ENCODE results near the gene CRHR1.

The CRHR1 gene

GRCh38 chr17:45790296-45790922, 6.3 kb downstream of the CRHR1 start:
- DNase-seq, result no peak

GRCh38 chr17:45791041-45791582, 7.0 kb downstream of the CRHR1 start:
- DNase-seq, result no peak

DNA sequence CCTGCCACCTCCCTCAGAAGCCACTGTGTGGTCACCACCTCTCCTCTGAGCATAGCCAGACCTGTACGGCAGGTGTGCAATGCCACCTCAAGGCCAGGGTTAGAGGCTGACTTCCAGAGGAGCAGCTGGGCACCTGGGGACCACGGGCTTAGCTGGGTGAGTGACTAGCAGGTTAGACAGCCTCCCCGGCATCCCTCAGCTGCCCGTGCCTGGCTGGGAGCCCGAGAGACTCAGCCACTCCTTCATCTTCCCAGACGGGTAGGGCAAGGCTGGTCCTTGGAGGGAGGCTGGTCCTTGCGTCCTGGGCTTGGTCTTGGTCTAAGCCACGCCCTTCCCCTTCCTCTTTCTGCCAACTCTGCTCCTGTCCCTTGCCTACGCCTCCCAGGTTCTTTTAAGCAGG, 7.8 kb downstream of the CRHR1 start:
- DNase-seq, result no peak

DNA sequence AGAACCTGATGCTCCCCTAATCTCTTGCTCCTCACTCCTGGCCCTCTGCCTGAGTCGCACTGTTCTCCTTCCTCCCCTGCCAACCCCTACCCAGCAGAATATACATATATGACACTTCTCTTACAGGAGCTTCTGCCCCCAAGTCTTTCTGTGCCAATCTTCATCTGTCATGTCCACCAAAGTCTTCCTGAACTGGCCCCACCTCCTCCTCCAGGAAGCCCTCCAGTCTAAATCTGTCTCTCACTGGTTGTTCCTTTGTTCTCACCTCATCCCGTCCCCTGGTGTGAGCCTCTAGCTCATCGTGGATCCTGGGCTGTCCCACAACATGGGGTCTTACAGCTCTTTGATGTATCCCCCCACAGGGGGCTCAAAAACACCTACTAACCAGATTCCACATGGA, 8.3 kb downstream of the CRHR1 start:
- no peak for DNase-seq

DNA sequence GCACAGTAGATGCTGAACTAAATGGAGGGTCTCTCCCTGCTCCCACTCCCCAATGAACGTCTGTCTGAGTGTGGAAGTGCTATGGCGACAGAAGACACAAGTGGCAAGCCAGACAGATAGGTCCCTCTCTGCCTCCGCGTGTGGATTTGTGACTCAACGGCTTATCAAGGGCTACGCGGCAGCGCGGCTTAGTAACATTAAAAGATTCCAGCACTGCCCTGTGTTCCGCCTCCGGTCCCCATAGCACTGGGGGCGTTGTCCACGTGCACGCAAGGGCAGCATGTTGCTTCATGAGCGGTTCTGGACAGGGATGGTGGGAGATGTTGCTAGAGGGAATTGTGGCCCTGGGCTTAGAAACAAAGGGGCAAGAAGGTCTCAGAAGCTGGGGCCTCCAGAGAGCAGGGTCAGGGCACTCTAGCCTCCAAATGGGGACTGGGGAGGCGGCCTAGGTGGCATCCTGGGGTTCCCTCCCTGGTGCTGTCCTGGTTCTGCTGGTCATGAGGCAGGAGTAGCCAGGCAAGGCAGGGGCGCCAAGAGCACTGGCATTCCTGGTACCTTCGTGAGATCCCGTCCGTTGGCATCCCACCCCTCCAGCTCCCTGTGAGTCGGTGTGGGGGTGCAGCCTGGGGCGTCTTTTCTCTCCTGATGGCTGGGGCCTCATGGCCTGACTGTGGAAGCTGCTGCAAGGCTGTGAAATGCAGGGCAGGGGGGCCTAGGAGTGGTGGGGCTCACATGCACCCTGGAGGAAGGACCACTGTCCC, 9.1 kb downstream of the CRHR1 start:
- DNase-seq, result no peak

GRCh38 chr17:45793999-45794540, 9.9 kb downstream of the CRHR1 start:
- DNase-seq, result no peak

DNA sequence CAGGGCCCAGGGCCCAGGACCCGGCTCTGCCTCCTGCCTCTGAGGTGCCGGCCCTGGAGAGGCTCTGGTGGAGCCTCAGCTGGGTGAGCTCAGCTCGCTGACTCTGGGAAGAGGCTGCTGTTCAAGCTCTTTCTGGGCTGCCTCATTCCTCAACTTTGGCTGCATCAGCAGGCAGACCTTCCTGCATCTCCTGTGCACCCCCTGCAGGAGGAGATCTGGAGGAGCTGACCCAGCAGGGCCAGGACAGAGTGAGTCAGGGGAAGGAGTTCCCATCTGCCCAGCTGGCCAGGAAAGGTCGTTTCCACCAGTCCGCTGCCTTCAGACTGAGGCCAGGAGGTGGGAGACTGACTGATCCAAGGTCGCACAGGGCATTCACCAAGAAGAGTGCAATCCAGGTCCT, 10.7 kb downstream of the CRHR1 start:
- DNase-seq, result no peak

DNA sequence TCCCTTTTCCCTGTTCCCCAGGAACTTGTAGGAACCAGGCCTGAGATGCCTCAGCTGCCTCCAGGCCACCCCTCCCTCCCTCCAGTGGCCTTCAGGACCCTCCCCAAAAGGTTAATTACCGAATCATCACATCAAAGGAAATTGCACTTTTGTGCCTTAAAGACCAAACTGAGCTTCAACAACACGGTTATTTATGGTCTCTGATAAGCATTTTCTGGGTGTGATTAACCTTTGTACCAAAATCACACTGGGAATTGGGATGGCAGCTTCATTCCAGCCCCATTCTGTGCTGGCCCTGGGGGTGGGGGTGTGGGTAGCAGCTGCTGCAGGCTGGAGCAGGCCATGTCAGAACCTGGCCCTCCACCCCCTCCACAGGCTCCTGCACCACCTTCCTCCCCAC, 16.7 kb downstream of the CRHR1 start:
- no peak for DNase-seq

GRCh38 chr17:45801421-45801820, 17.3 kb downstream of the CRHR1 start:
- DNase-seq, result no peak

DNA sequence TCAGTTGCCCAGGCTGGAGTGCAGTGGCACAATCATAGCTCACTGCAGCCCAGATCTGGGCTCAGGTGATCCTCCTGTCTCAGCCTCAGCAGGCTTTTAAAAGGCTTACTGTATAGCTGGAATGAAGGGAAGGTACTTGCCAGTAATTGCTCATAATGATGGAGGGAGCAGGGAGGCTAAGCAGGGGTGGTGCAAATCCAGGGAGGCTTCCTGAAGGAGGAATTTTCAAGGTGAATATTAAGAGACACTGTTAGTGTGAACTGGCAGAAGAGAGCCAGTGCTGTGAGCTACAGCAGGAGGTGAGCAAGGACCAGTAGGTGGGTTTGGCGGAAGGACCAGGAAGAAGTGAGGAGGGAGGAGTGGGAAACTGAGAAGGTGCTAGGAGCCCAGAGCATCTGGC, 24.7 kb downstream of the CRHR1 start:
- no peak for DNase-seq

DNA sequence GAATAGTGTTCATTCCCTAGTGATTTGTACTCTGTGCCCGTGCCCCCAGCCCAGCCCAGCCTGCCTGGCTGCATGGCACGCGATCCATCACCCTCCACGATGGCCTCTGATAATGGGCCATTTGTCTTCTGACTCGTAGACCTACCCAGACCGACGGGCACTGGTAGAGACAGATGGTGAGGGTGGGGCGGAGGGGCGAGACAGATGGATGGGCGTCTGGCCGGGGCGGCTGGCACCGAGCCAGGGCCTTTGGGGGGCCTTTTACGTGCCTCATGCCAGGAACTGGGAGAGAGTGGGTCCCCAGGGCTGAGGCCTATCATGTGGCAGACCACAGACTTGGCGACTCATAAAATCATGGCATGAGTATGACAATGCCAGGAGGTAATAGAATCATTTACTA, 25.4 kb downstream of the CRHR1 start:
- DNase-seq, result no peak

DNA sequence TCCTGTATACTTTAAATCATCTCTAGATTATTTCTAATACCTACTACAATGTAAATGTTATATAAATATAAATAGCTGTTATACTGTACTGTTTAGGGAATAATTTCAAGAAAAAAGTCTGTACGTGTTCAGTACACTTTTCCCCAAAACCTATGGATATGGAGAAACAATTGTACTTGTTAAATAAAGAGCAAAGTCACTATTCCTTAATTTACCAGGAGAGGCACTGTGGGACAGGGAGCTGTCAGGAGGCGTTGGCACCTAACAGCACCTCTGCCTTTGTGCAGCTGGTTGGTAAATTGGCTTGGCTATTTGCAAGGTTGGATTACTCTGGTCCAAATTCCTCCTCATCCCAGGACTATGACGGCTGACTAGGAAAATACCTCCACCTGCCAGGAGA, 28.0 kb downstream of the CRHR1 start:
- no peak for DNase-seq

GRCh38 chr17:45813048-45813725, 29.1 kb downstream of the CRHR1 start:
- no peak for DNase-seq

DNA sequence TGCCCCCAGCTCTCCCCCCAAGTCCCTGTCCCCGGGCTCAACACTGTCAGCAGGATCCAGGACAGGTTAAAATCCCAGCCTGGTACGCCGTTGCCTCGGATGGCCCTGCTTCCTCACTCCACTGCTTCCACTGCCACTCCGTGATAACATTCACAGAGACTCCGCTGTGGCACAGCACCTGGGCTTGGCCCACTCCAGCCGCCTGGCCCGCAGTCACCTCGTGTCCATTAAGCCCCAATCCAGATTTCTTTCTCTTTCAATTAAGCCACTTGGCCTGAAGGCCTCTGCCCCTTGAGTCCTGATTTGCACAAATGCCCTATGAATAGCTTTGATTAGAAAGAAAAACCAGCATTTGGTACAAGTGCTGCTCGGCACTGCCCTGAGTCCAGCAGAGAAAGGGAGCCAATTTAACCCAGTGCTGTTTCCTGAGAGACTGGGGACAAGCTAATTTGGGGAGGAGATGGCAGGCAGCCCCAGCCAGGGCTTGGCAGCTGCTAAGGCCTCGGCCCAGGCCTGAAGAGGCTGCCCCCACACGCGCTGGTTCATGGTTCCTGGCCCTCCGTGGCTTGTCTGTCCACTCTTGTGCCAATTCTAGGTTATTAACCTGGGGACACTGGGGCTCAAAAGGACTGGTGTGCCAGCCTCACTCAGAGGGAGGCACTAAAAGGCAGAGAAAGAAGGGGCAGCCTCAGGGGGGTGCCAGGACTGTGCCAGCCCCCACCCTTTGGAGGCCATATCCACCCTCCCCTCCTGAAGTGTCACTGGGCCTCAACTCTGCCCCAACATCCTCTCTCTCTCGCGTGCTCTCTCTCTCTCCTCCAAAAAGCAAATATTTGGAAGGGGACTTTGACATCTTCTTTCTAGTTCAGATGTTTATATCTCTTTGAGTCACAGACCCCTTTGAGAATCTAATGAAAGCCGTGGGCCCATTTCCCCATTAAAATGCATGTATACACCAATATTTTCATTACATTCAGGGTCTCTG, 30.8 kb downstream of the CRHR1 start:
- DNase-seq, result no peak

DNA sequence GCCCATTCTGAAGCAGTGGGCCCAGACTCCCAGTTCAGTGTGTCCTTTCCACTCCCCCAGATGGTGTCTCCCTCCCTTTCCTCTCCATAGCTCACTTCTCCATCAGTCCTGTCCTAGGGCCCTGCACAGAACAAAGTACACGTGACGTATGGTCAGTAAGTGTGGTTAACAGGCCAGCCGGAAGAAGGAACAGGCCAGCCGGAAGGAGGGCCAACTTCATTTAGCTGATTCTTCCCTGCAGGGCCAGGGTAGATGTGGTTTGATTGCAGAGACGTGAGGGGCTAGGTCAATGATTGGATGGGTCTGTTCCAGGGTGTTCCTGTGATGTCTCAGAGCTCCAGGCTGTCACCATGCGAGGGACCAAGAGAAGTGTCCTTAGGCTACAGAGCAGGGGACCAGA, 31.6 kb downstream of the CRHR1 start:
- DNase-seq, result no peak

- DNase-seq, result no peak
These were observed 33.9 kb downstream of the CRHR1 start for GRCh38 chr17:45818041-45818440.

DNA sequence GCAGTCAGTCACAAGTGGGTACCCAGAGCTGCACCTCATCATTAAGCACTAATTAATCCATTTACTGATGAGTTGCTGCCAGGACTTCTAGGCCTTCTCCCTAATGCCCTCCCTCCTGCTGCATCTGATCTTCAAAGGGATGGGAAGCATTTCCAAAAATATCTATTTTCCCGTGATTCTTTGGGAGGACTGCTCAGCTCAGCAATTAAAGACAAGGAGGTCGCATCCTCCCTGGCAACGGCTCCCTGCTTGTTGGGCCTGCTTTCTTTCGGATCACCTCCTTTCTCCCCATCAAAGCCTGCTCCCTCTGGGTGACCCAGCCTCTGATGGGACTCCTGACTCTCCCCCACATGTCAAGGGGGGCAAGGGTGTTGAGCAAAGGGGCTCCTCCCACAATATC, 34.6 kb downstream of the CRHR1 start:
- no peak for DNase-seq

- no peak for DNase-seq
These were observed 35.5 kb downstream of the CRHR1 start for GRCh38 chr17:45819632-45820031.

GRCh38 chr17:45820052-45820780, 36.1 kb downstream of the CRHR1 start:
- no peak for DNase-seq

DNA sequence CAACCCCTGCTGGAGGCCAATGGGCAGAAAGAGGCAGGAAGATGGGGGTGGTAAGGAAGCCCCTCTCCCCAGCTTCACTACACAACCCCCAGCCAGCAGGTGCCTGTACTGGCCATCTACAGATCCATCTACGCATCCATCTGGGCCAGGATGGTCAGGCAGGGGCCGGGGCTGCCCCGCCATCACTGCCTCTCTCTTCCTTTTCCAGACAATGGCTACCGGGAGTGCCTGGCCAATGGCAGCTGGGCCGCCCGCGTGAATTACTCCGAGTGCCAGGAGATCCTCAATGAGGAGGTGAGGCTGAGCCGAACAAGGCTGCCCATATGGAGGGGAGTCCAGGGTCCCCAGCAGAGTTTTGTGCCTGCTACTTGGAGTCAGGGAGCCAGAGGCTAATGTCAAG, 37.0 kb downstream of the CRHR1 start:
- DNase-seq, result no peak

DNA sequence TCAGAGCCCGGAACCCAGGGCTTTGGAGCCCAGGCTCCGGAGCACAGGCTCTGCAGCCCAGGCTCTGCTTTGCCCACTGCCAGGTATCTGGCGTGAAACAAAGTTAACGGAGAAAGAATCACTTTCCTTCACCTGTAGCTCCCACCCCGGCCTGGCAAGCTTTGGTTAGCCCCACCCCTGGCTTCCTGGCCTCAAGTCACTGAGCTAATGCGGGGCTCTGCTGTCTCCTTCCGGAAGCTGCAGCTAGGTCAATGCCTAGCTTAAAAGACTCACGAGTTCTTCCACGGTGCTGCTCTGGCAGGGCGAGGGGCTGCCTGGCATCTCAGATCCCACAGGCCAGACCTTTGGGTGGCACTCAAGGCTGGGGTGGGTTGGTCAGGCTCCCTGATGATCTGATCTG, 39.5 kb downstream of the CRHR1 start:
- DNase-seq, result no peak

DNA sequence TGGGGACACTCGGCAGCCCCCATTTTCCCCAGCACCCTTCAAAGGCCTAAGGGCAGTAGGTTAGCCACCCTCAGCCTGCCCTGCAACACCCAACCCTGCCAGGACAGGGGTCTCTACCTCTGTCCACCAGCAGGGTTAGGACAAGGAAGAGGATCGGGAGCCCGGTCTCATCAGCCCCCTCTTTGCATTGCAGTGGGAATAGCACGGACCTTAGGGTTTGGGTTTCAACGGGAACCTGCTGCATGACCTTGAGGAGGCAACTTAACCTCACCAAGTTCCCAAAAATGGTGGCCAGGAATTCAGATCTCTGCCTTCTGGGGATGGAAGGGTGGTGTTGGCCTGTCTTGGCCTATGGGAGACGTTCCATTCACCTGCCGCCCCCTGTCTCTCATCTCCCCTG, 40.4 kb downstream of the CRHR1 start:
- no peak for DNase-seq
